ENCODE measurements around the gene VMP1.
"Not testable (repeated sequence)": the region's sequence is repeated elsewhere in the genome, so short reads cannot be mapped to it uniquely, and the experiment has no call there.

Gene VMP1

GRCh38 chr17:59783221-59784047, 76.0 kb downstream of the VMP1 start:
- no peak for DNase-seq

DNA sequence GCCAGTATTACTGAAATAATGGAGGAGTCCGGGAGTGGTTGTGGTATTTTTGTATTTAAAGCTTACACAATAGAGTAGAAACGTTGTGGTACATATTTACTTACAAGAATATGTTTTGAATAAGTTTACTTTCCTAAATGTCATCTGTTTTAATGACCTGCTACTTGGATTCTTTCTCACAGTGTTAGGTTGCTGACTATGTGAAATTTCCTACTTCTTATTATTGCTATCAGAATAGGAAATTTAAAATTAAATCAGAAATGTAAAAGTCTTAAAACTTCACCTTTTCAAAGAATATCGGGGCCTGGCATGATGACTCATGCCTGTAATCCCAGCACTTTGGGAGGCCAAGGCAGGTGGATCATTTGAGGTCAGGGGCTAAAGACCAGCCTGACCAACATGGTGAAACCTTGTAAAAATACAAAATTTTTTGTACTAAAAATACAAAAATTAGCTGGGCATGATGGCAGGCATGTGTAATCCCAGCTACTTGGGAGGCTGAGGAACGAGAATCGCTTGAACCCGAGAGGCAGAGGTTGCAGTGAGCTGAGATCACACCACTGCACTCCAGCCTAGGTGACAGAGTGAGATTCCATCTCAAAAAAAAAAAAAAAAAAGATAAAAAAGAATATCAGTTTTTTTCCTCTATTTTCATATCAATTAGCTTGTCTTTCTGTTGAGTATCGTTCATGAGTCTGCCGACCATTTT, 77.8 kb downstream of the VMP1 start:
- DNase-seq: no peak

DNA sequence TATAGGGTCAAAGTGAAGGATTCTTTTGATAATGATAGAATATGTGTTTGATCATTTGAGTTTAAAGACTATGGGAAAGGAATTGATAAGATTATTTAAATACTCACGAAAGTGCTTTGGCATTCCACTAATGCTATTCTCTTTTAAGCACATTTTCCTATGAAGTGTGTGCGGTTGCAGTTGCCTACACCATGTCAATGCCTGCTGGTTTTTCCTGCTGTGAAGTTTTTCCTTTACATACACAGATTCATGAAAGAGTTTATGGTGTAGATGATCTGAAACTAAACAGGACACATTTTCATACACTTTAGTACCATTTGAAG, 78.7 kb downstream of the VMP1 start:
- DNase-seq: no peak

DNA sequence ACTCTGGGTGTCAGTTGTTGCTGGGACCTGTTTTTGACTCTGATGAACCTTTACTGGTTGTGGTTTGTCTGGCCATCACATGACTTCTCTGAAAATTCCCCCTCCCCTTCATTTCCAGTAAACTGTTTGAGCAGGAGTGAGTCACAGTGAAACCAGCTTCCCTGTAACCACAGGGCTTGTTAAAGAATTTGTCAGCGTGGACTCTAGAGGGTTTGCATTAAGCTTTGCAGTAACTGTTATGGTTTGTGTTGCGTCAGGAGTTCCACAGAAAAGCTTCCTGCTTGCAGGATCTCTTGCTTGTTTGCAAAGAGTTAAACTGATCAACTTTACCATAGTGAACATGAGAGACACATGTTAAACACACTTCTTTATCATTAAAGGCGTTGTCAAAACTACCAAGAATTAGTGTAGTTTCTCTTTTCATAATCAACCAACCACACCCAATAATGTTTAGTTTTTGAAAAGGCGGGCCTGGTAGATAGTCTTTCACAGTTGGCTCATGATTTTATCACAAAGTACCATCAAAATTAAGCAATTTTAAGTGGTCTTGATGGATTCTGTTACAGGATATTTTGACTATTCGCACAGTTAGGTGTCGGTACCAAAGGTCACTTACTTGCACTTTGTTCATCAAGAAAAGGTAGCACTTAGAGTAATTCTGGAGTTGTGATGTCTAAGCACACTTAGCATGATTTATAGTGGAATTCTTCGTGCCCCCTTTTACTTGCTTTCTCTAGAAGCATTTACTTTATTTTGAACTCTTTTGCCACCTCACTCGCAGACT, 79.3 kb downstream of the VMP1 start:
- DNase-seq: peak; percentile 89

DNA sequence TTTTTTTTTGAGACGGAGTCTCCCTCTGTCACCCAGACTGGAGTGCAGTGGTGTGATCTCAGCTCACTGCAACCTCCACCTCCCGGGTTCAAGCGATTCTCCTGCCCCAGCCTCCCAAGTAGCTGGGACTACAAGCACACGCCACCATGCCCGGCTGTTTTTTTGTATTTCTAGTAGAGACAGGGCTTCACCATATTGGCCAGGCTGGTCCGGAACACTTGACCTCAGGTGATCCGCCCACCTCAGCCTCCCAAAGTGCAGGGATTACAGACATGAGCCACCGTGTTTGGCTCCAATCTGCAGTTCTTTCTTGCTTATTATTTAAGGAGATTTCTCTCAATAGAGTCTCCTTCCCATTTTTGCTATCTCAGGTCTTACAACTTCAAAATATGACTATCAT, 82.4 kb downstream of the VMP1 start:
- not testable (repeated sequence) for DNase-seq

- DNase-seq: not testable (repeated sequence)
Observed at GRCh38 chr17:59790418-59790817, 83.0 kb downstream of the VMP1 start.

DNA sequence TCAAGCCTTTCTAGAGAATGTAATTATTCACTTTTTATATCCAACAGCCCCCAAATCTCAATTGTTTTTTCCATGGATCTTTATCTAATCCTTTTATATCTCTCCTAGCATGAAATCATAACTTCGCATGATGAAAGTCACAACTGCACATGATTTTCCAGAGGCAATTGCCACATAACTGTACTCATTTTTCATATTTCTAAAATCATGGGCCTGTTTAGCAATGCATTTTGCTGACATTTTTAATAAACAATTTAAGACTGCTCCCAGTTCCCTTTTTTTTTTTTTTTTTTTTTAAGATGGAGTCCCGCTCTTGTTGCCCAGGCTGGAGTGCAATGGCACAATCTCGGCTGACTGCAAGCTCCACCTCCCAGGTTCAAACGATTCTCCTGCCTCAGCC, 83.5 kb downstream of the VMP1 start:
- no peak for DNase-seq

GRCh38 chr17:59791603-59792457, 84.4 kb downstream of the VMP1 start:
- DNase-seq: no peak

DNA sequence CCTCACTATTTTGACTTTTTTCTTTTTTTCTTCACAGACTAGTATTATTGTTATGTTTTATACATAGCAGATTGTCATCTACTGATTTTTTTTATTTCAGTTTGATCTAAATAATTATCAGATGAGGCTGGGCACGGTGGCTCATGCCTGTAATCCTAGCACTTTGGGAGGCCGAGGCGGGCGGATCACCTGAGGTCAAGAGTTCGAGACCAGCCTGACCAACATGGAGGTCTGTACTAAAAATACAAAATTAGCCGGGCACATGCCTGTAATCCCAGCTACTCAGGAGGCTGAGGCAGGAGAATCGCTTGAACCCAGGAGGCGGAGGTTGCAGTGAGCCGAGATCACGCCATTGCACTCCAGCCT, 85.0 kb downstream of the VMP1 start:
- DNase-seq: not testable (repeated sequence)

DNA sequence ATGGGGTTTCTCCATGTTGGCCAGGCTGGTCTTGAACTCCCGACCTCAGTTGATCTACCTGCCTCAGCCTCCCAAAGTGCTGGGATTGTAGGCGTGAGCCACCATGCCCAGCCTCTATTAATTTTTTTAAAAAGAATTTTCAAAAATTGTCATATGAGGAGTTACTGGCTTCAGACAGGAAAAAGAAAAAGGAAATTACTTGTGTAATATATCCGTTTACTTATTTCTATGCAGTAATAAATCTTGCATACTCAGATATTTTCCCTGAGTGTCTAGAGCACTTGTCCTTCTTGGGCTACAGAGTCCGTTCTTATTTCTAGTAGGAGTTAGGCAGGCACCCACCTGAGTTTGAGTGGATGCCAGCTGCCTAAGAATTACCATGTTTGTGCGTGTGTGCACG, 85.8 kb downstream of the VMP1 start:
- DNase-seq: no peak

- DNase-seq: no peak
Observed at GRCh38 chr17:59796138-59796537, 88.7 kb downstream of the VMP1 start.

GRCh38 chr17:59796785-59797205, 89.3 kb downstream of the VMP1 start:
- no peak for DNase-seq

DNA sequence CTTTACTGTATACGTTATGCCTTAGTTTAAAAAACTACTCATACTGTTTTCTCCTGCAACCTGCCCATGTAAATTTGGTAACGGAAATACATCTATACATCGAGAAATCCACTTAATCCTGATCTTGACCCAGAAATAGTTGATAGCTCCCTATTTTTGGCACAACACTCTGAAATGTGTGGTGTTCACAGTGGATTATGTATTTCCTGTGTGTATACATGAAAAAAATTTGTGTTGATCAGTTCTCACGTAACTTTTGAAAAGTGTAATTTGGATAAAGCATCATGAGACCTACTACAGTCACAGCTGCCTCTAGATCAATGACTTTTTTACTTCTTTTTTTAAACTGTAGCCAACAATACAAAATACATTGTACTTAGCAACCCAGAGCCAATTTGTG, 90.7 kb downstream of the VMP1 start:
- DNase-seq: no peak

DNA sequence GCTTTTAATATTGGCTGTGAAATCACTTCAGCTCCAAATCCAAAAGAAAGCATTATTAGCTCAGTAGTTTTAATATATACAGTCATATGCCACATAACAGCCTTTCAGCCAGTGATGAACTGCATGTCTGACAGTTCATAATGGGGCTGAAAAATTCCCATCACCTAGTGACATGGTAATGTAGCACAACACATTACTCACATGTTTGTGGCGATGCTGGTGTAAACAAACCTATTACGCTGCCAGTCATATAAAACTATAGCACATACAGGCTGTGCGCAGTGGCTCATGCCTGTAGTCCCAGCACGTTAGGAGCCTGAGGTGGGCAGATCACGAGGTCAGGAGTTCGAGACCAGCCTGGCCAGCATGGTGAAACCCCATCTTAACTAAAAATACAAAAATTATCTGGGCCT, 93.1 kb downstream of the VMP1 start:
- DNase-seq: no peak

GRCh38 chr17:59802160-59802559, 94.7 kb downstream of the VMP1 start:
- no peak for DNase-seq

- no peak for DNase-seq
Observed at GRCh38 chr17:59804901-59805465, 97.5 kb downstream of the VMP1 start.

GRCh38 chr17:59806322-59806721, 98.9 kb downstream of the VMP1 start:
- DNase-seq: not testable (repeated sequence)

DNA sequence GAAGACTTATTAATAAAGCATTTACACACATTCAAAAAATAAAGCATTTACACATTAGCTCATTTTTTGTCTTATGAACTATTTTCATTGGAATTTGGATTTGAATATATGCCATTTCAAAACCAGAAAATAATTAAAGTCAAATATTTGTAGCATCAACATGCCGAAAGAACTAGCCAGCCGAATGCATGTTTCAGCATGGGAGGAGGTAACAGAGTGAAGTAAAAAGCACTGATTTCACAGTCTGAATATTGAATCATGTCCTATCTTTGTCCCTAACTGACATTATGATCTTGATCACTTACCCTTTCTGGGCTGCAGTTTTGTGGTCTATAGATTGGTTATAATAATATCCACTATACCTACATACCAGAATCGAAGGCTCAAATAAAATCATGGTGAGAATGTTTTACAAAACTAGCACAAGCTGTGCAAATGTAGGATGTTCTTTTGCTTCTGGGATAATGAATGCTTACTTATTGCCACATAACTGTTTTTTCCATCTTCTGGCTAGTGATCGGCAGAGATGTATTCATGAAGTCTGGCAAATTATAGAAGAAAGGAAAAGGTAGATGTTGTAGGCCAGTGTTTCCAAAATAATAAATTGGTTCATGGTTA, 100.5 kb downstream of the VMP1 start:
- no peak for DNase-seq

GRCh38 chr17:59810894-59811153, 103.4 kb downstream of the VMP1 start:
- DNase-seq: no peak

GRCh38 chr17:59811209-59811608, 103.8 kb downstream of the VMP1 start:
- no peak for DNase-seq

- DNase-seq: no peak
Observed at GRCh38 chr17:59812139-59812538, 104.7 kb downstream of the VMP1 start.

DNA sequence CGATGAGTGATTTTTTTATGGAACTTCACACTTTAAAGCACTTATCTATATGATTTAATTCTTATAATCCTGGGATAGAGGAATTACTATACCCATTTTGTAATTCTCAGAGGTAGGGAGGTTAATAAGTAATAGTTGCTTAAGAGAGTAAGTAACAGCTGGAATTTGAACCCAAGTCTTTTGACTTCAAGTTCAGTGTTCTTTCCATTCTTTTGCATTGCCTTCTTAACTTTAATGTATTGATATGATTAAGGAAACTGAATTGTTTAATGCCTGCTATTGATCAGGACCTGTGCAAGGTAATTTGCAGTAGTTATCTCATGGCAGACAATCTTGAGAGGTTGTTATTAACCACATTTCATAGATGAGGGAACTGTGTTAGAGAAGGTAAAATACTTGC, 106.8 kb downstream of the VMP1 start:
- no peak for DNase-seq
